GM19324 (cell line): ENCODE data around the gene SLC38A10.

Source experiments
- ATAC-seq: cut with Tn5 transposase; IDR thresholded peaks from one replicate; pipeline ENCODE4 v1.9.1; 2021; ENCODE audit warnings: mild to moderate bottlenecking, moderate library complexity; ENCODE audit not compliant: unreplicated experiment, low FRiP score

The SLC38A10 gene

DNA sequence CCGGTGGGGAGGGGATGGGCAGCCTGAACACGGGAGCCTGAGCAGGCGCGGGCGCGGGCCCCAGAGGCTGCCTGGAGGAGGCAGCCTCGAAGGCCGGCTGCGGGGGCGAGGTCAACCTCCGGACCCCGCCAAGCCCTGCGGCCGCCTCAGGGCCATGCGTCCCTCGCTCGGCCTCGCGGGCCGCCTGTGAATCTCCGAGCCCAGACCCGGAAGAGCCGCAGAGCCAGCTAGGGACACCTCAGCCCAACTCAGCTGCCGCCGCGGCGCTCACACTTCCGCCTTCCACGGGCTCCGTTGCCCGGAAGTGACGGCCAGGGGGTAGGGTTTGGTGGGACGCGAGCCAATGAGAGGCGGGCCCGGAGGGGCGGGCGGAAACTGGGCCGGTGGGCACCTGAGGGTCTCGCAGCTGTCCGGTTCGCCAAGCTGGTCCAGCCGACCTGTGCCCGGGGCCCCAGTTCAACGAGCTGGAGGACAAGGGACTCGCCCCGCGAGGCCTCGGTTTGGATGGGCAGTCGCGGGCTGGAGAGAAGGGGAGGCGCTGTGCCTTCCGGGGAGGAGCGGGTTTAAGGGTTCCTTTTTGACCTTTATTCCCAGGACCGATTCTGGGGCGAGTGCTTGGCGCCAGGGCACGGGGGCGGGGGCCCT, at the start of gene SLC38A10:
SLC38A10 (minus strand) TSS at position 277 of the 645 bp plus-strand sequence. CDS start 386 bp downstream, outside the sequence.
- ATAC-seq, result peak; percentile 86

DNA sequence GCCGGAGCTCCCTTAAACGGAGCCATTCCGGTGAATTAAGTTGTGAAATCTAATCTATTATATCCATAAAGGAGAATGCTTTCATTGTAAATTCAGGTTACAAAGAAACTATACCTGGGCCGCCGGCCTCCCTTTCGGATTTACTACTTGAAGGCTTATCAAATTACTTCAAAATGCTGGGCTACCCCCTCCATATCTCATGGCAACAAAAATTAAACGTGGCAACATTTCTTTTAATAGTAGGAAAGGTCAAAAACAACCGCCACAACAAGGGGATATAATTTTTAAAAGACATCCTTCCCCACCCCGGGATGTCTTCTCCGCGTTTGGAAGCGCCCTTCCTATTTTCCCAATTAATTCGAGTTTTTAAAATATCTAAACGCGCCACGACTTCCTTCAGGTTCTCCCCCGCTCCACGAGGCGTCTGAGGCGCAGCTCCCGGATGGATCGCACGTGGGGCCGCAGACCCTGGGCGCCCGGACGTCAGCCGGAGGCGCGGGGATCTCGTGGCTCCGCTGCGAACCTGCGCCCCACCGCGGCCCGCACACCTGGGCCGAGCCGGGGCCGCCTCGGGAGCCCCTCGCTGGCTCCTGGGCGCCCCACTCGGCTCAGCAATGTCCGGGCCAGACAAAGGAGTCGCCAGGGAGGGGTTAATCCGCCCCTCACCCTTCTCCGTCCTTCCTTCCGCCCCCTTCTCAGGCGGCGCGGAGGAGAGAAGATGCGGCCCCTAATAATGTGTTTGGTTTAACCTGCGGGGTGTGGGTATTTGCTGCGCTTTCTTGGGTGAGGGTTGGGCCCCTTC, 47.4 kb upstream of the SLC38A10 start:
- ATAC-seq, result no peak

DNA sequence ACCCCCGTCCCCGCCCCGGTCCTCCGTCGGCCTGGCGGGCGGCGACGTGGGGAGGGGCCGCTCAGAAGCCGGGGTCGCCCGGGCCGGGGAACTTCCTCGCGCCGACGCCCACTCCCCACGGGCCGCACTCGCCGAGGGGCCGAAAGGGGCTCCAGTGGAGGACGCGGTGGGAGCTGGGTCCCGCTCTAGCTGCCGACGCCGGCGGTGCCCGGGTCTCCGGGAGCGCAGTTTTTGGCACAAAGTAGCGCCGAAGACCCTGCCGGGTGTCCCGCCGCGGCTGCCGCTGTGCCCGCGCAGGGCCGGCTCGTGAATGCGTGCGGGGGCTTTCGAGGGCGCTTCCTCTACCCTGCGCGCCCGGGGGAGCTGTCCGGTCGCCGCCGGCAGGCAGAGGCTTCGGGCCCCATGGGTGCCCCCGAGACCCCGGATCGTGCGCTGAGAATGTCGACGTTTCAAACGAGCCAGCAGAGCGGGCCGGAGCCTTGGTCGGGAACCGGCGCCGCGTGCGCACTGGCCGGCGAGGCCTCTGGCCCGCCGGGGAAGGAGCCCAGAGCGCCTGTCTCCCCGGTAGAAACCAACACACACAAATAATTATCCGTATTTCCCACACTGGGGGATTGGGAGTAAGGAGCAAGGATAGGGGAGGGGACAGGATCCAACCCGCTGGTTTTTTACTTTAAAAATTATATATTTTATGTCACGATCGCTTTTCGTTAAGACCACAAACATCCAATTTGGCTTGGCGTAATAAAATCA, 46.6 kb upstream of the SLC38A10 start:
- ATAC-seq, result no peak

DNA sequence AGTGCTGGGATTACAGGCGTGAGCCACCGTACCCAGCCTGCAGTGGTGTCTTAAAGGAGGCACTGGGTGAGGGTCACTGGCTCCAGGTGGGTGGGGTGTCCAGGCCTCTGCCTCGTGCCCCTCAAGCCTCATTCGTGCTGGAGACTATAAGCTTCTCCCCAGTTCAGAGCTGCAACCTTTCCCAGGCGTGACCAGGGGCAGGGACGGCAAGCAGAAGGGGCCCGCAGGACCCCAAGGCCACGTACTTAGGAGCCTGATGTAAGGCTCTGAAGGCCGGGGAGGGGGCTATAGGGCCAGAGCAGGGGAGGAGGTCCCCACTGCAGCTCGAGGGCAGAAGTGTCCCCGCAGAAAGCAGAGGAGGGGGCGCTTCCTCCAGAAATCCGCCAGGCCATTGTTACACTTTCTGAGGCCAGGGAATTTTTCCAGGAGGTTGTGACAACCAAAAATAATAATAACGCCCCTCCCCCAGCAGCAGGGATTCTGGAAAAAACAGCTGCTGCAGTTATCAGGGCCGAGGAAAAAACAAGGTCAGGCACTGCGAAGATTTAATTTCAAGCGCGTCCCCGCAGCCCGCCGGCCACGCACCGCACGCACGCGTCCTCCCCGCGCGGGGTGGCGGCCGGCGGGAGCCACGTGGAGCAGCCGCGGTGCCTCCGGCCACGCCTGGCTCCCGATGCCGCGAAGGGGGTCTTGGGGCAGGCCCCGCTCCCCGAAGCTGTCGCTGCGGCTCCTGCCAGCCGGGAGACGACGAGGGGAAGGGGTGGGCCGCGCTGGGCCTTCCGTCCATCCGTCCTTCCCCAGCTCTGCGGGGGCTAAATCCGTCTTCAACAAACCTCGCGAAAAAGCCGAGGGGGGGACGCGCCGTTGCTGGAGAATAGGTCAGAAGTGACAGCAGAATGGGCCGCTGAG, 45.8 kb upstream of the SLC38A10 start:
- no peak for ATAC-seq

DNA sequence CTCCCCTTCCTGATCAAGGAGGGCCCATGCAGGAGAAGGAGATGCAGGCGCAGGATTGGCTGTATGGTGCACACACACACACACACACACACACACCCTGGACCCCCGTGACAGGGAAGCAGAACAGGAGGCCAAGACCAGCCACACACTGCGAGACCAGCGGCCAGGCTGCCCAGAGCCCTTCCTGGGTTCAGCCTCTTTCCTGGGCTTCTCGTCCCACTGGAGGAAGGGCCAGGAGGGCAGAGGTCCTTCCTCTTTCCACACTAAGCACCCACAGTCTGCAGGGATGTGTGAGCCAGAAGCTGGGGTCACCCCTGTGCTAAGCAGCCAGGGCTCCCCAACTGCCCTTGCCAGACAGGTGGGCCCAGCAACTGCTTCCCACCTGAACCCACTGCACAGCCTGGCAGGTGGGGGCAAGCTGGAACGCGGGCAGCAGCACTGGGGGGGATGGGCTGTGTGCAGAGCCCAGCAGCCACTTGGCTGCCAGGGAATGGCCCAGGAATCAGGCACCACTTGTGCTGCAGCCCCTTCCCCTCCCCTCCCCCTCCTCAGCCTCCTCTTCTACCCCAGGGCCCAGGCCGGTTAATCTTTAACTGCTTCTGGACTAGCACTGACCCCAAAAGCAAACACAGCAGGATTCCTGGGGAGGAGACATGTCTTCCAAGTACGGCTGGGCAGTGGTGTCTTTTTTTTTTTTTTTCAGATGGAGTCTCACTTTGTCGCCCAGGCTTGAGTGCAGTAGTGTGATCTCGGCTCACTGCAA, 44.6 kb upstream of the SLC38A10 start:
- no peak for ATAC-seq

DNA sequence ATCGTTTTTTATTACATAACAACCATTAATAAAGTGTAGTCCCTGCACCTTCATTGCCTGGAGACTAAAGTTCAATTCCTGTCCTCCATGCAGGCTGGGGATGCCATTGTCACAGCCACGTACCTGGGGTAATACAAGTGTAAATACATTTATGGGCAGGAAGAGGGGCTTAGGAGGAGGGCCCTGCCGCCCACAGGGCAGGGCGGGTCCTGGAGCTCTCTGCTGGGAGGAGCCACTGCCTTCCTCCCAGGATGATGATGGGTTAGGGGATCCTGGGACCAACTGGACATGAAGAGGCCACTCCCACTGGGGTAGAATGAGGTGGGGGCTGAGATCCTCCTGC, 44.1 kb upstream of the SLC38A10 start:
- ATAC-seq, result no peak

DNA sequence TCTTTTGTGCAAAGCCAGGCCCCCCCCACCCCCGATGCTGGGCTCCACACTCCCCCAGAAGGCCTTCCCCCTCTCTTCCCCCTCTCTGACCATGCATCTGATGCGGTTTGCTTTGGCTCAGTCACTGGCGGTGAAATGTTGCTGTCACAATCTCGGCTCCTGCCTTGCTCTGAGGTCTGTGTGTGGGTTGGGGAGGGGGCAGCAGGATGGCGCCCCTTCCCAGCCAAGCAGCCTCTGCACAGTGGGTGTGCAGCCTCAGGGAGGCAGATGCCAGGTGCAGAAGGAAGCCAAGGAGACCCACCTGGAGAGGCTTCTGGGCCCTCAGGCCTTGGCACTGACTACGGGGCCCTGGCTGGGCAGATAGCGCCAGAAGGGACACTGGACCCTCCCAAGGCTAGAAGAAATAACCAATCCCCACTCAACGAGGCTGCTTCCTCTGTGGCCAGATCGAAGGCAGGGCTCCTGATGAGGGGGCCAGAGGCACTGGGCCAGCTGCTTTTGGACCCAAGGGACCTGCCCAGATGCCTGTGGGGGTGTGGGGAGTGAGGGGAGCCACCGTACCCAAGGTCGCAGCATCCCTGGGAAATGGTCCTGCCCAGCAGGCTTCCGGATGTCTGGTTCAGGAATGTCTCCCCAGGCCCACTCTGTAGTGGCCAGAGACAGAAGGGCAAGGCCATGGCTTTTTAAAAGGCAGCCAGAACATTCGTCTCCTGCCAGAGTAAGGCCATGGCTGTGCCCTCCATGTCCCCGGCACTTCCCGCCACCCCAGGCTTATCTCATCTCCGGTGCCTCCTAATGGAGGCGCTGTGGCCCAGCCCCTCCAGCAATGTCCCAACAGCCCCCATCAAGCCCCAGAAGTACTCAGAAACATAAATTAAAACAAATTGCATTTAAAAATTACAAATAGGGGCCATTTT, 43.4 kb upstream of the SLC38A10 start:
- no peak for ATAC-seq

DNA sequence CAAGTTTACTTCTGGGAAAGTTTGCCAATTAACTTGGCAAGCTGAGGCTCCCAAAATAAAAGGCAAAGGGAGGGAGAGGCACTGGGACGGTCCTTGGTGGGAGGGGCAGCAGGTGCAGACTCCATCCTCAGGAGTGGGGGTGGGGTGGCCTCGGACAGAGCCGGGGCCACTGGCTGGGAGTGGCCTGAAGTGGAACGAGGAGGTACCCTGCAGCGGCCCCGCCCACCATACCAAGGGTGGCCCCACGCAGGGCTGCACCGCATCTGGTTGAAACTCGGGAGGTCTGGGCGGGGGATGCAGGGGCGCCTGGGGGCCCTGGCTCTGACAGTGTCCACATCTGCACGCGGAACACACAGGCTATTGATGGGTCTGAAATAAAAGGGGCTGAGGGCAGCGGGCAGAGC, 42.4 kb upstream of the SLC38A10 start:
- ATAC-seq, result no peak

DNA sequence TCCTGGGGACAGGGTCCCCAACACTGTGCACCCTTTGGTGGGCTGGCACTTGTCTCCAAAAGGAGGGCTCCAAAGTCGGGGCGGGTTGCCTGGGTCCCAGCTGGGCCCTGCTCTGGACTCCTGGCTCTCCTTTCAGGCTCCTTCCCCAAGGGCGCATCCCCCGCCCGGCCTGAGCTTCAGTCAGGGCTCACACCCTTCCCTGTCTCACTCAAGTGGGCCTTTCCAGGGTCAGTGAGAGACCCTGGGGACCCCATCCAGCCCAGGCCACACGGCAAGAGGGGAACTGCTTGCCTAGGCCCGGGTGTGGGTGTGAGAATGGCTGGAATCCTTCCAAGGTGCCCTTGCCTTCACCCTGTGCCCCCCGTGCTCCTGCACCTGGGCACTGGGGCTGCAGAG, 41.8 kb upstream of the SLC38A10 start:
- no peak for ATAC-seq

DNA sequence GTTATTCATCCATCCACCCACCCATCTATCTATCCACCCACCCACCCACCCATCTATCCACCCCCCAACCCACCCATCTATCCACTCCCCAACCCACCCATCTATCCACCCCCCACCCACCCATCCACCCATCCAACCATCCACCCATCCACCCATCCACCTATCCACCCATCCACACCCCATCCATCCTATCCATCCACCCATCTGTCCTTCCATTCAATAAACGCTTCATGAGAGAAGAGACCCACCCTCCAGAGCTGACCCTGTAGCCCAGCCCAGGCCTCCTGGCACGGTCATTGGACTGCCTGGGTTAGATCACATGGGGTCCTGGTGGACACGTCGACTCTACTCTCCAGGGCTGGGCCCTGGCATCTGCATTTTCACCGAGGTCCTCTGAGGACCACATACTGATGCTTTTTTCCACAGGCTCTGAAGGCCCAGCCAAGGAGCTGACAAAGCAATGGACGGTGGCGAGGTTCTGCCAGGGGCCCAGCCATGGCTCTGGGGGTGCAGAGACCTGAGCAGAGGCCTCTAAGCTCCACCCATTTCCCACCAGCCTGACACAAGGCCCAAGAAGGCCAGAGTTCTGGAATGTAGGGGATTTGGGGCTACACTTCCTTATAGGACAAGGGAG, 41.3 kb upstream of the SLC38A10 start:
- ATAC-seq, result no peak

DNA sequence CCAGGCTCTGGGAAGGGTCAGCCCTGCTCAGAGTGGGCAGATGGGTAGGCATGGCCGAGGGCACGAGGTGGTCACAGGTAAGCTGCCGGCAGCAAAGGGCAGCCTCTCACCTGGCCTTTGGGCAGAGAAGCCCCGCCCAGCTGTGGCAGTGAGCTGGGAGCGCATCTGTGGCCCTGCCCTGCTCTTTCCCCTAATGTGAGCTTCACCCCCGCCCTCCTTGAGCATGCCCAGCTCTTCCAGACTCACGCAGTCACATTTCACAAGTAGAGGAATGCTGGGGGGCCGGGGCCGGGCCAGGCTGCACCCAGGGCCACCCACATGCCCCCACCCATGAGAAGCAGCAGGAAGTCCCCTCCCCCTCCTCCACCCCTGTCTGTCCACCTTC, 40.7 kb upstream of the SLC38A10 start:
- no peak for ATAC-seq

DNA sequence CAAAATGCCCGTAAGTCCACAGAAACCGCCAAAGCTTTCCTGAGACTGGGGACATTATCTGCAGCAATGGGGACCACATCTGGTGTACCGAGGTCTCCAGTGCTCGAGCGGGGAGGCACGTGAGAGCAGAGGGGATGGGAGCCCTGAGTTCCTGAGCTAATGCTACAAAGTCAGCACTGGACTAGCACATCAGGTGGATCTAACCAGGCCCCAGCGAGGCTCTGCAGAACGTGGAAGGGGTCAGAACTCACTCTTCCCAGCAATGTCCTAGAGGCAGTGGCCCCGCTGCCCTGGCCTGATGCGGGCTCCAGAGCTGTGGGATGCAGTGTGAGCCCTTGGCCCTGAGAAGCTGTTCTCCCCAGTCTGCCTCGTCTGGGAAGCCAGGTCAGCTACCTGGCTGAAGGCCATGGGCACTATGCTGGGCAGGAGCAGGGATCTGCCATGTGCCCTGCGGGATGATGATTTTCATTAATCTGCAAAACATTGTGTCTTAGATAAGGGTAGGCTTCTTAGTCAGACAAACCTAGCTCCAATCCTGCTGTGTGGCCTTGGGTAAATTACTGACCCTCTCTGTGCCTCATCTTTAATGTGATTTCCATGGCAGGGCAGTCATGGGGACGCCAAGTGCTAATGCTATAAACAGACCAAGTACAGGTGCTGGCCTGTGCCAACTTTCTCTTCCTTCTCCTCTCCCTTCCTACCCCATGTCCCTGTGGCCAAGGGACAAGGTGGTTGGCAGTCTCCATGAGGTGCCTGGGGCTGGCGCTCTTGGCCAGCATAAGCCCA, 40.1 kb upstream of the SLC38A10 start:
- no peak for ATAC-seq

DNA sequence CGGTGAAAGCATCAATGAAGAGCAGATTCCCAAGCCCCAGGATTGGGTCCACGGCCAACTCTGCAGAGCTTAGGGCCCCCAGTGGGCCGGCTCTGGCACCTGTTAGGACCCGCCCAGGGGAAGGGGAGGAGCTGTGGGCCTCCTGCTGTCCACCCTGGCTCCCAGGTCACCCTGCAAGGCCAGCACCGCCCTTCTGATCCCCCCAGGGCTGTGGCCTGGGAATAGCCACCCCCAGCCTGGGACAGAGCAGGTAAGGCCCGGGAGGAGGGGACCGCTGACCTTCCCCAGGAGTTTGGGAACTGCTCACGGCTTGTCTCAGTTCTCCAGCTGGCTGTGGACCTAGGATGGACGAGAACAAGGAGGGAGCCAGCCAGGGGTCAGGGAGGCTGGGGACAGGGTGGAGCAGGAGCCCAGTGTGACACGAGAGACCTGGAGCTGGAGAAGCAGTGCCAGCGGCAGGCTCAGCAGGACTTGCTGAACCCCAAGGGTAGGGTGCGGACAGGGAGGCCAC, 39.3 kb upstream of the SLC38A10 start:
- ATAC-seq, result no peak

DNA sequence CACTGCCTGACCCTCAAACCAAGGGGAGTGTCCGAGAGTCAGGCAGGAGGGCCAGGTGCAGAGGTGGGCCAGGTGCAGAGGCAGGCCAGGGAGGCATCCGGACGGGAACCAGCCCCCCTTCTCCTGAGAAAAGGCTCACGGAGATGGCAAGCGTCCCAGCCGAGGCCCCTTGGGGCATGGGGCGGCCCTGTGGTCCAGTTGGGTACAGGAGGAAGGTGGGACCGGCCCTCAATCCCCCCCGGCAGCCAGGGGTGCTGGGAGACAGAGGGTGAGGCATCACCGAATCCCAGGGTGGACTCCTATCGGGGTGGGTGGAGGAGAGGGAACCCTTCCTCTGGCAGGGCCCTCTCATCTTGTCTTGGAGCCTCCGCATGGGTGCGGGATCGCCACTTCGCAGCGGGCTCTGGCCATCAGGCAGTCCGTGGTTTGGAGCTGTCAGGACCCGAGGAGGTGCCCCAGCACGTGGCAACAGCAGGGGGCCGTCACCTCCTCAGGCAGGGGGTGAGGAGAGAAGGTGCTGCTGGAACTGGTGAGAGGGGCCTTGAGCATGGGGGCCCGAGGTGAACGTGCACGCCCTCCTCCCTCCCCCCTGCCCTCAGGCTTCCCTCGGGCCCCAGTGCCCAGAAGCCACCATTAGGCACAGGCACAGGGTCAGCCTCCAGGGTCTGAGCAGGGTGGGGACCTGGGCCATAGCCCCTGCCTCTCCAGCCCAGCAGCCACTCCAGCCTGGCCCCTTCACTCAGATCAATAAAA, 38.7 kb upstream of the SLC38A10 start:
- no peak for ATAC-seq

DNA sequence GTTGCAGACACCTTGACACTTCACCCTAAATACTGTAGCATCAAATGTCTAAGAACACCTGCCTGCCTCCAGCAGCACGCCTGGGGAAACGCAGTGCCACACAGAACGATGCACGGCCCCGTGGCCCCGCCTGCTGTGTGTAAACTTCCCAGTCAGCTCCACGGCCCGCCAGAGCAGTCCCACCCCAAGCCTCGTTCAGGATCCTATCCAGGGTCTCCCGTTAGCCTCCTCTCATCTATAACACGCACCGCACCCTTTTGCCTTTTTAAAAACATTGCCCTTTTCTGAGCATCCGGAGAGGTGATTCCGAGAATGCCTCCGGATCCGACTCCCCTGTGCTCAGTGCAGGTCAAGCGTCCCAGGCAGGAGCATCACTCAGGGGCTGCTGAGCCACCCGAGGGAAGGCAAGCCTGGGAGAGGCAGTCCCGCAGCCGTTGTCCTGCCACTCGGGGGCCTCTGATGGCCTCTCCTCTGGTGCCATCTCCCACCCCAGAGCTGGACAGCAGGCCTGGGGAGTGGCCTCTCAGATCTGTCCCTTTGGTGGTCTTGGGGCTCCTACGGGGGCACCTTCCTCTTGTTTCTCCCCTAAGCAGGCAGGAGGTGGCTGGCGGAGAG, 37.9 kb upstream of the SLC38A10 start:
- no peak for ATAC-seq

DNA sequence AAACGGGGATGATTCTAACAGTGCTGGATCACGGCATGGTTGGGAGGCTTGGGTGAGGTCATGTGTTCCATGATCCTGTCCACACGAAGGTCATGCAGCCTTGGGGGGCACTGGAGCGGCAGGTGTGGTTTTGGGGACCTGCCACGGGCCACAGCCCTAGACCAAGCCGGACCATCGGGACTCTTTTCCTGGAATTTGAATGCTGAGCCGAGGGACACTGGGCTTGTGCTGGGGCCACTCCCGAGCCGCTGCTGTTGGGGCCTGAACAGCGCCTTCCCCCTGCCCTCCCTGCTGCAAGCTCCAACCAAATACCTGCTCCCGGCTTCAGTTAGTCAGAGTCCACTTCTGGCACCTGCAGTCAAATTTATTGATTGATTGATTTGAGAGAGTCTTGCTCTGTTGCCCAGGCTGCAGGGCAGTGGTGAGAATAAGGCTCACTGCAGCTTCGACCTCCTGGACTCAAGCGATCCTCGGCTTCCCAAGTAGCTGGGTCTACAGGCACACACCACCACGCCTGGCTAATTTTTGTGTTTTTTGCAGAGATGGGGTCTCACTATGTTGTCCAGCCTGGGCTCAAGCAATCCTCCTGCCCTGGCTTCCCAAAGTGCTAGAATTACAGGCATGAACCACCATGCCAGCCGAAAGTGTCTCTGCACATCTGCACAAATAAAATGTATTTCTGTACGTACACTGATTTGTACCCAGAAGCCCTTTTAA, 37.2 kb upstream of the SLC38A10 start:
- ATAC-seq, result no peak
